A549 (cell line): ENCODE data around the gene WDR70. TPM values are rescaled to one million over a fixed set of nuclear protein-coding genes. Genes with fewer than 3 reads are reported as not detected.
A peak's percentile ranks its signal among the peaks of the same experiment; 100 is the strongest.
"Not testable (repeated sequence)": the region's sequence is repeated elsewhere in the genome, so short reads cannot be mapped to it uniquely, and the experiment has no call there.

Experiments used
- ATAC-seq, 2 experiments: fragments of 200-7000 bp in 1 of 2; fragments of >200 bp in 1 of 2; cut with Nextera tagmentation in 1 of 2; cut with Tn5 transposase in 1 of 2; 3 replicates each; pipeline versions ENCODE4 v1.8.0 to v1.9.1; 2018 to 2020; ENCODE audit warnings: mild to moderate bottlenecking in 1 of 2, moderate library complexity in 1 of 2
- CTCF ChIA-PET: fragments of 300-600 bp; sonication (Branson Sonifier 250); formaldehyde crosslinking; extraction: SDS; loops from one replicate; lab custom pipeline; 2021; ENCODE audit warnings: antibody characterized with exemption, inconsistent platforms; lab: Yijun Ruan, JAX
- POLR2A ChIA-PET: fragments of 350-600 bp; formaldehyde crosslinking; extraction: SDS; loops from one replicate; lab custom pipeline; 2021; ENCODE audit warnings: antibody characterized with exemption, inconsistent platforms; lab: Yijun Ruan, JAX
- DNase-seq, 2 experiments: peaks; one replicate each; pipeline versions ENCODE4 v3.0.0 to v3.0.0-alpha.2; 2011 to 2016; ENCODE audit warnings: low read depth in 1 of 2, low spot score in 1 of 2
- FAIRE-seq: peaks from 2 replicates; lab custom pipeline; 2011; peaks lifted over from hg19 to GRCh38; lab: Jason Lieb, UNC
- H3K27ac ChIP-seq, 2 experiments: fragments of >200 bp; sonication (Bioruptor Twin); formaldehyde crosslinking; 3 replicates each; pipeline ENCODE4 v1.5.1; 2016 to 2017
- H3K4me1 ChIP-seq: fragments of >200 bp; sonication (Bioruptor Twin); formaldehyde crosslinking; 3 replicates; pipeline ENCODE4 v1.6.1; 2016
- H3K4me2 ChIP-seq: fragments of >200 bp; sonication (Bioruptor Twin); formaldehyde crosslinking; 3 replicates; pipeline ENCODE4 v1.6.1; 2016
- H3K4me3 ChIP-seq: fragments of >200 bp; sonication (Bioruptor Twin); formaldehyde crosslinking; 3 replicates; pipeline ENCODE4 v1.5.1; 2016
- H3K9me3 ChIP-seq: fragments of >200 bp; sonication (Bioruptor Twin); formaldehyde crosslinking; 3 replicates; pipeline ENCODE4 v1.6.1; 2016
- BHLHE40 ChIP-seq: IDR thresholded peaks from 2 replicates; pipeline ENCODE4 v1.6.1; 2012; ENCODE audit warnings: low read depth, low read length, inconsistent platforms
- CBX2 ChIP-seq: fragments of 200-600 bp; sonication (generic); IDR thresholded peaks from 2 replicates; pipeline ENCODE4 v1.6.1; 2016; ENCODE audit warnings: low read depth, mild to moderate bottlenecking, borderline replicate concordance
- CHD2 ChIP-seq: fragments of 150-350 bp; IDR thresholded peaks from 2 replicates; pipeline ENCODE4 v1.6.1; 2014; ENCODE audit warnings: low read length; ENCODE audit not compliant: partially characterized antibody
- EHMT2 ChIP-seq: fragments of 200-600 bp; sonication (generic); IDR thresholded peaks from 2 replicates; pipeline ENCODE4 v1.6.1; 2016; ENCODE audit warnings: antibody characterized with exemption, low read depth, mild to moderate bottlenecking, moderate library complexity
- ELK1 ChIP-seq: fragments of 150-350 bp; IDR thresholded peaks from 2 replicates; pipeline ENCODE4 v1.6.1; 2014; ENCODE audit warnings: low read depth, mild to moderate bottlenecking, low read length
- FOSB ChIP-seq: fragments of 250-450 bp; sonication (Bioruptor Pico); IDR thresholded peaks from 2 replicates; pipeline ENCODE4 v1.5.0; 2020; ENCODE audit warnings: mild to moderate bottlenecking, moderate library complexity
- FOSL2 ChIP-seq, 2 experiments: fragments of 450-650 bp in 1 of 2; fragments of >200 bp in 1 of 2; sonication (Bioruptor Twin) in 1 of 2; formaldehyde crosslinking; IDR thresholded peaks; 2 replicates each; pipeline versions ENCODE4 v1.5.0 to v1.6.1; 2016 to 2020; ENCODE audit warnings: mild to moderate bottlenecking in 1 of 2, moderate library complexity in 1 of 2
- FOXS1 ChIP-seq: fragments of 250-450 bp; sonication (Bioruptor Pico); IDR thresholded peaks from 2 replicates; pipeline ENCODE4 v1.5.0; 2020; ENCODE audit warnings: mild to moderate bottlenecking, moderate library complexity
- GATA3 ChIP-seq: IDR thresholded peaks from 2 replicates; pipeline ENCODE4 v1.6.1; 2012; ENCODE audit warnings: borderline replicate concordance
- HEYL ChIP-seq: fragments of 250-450 bp; sonication (Bioruptor Pico); IDR thresholded peaks from 2 replicates; pipeline ENCODE4 v1.8.0; 2021; ENCODE audit warnings: mild to moderate bottlenecking, moderate library complexity
- HOXB13 ChIP-seq: fragments of 250-450 bp; sonication (Bioruptor Pico); IDR thresholded peaks from 2 replicates; pipeline ENCODE4 v1.5.0; 2020; ENCODE audit warnings: low read depth, mild to moderate bottlenecking, moderate library complexity
- HOXB5 ChIP-seq: fragments of 250-450 bp; sonication (Bioruptor Pico); IDR thresholded peaks from 2 replicates; pipeline ENCODE4 v1.5.0; 2020; ENCODE audit warnings: mild to moderate bottlenecking, moderate library complexity
- JUNB ChIP-seq: fragments of >200 bp; sonication (Bioruptor Twin); formaldehyde crosslinking; IDR thresholded peaks from 2 replicates; pipeline ENCODE4 v1.6.1; 2016
- KDM1A ChIP-seq: fragments of 200-600 bp; sonication (generic); IDR thresholded peaks from 2 replicates; pipeline ENCODE4 v1.6.1; 2016; ENCODE audit warnings: low read depth, mild to moderate bottlenecking
- MYC ChIP-seq: IDR thresholded peaks from 2 replicates; pipeline ENCODE4 v1.6.1; 2012; ENCODE audit warnings: mild to moderate bottlenecking, inconsistent platforms, low read length, improper control_type of control experiment, borderline replicate concordance
- NR3C1 ChIP-seq: fragments of >200 bp; sonication (Bioruptor Twin); formaldehyde crosslinking; IDR thresholded peaks from 3 replicates; pipeline ENCODE4 v1.6.1; 2017
- PHF8 ChIP-seq: fragments of 200-600 bp; sonication (generic); IDR thresholded peaks from 2 replicates; pipeline ENCODE4 v1.6.1; 2016; ENCODE audit warnings: low read depth, mild to moderate bottlenecking, antibody characterized with exemption, moderate library complexity, borderline replicate concordance
- POLR2A ChIP-seq: IDR thresholded peaks from 2 replicates; pipeline ENCODE4 v1.6.1; 2012; ENCODE audit warnings: mild to moderate bottlenecking, low read length
- POLR2AphosphoS2 ChIP-seq: conservative IDR thresholded peaks from 2 replicates; pipeline ENCODE4 v1.6.1; 2012; ENCODE audit warnings: low read length, improper control_type of control experiment, inconsistent platforms
- RCOR1 ChIP-seq: fragments of 150-350 bp; IDR thresholded peaks from 2 replicates; pipeline ENCODE4 v1.6.1; 2014; ENCODE audit warnings: antibody characterized with exemption, low read length, low read depth
- RFX5 ChIP-seq: fragments of 450-650 bp; IDR thresholded peaks from 2 replicates; pipeline ENCODE4 v1.7.1; 2014; ENCODE audit warnings: antibody characterized with exemption, mild to moderate bottlenecking, moderate library complexity
- TFCP2L1 ChIP-seq: fragments of 250-450 bp; sonication (Bioruptor Pico); IDR thresholded peaks from 2 replicates; pipeline ENCODE4 v1.5.0; 2021; ENCODE audit warnings: mild to moderate bottlenecking
- USF2 ChIP-seq: fragments of 450-650 bp; IDR thresholded peaks from 2 replicates; pipeline ENCODE4 v1.6.1; 2014; ENCODE audit warnings: antibody characterized with exemption
- WGBS: methylation state at CpG from one replicate; pipeline ENCODE4 v1.1.6; 2017; ENCODE audit errors: missing lambda C conversion rate; 5-methylcytosine and 5-hydroxymethylcytosine counted together
- polyA plus RNA-seq, 4 experiments: library from polyadenylated mRNA; depleted of rRNA in 3 of 4; stranded (reverse); fragments of >200 nt; fragmentation: RNase III in 1 of 4; extraction: RNeasy Plus Mini Kit Qiagen cat#74134 plus additional on column Dnase treatment in 1 of 4; gene quantifications; 2 replicates in 3 of 4; 3 replicates in 1 of 4; pipeline ENCODE4 v1.2.3, GENCODE V29; 2011 to 2017
- TF ChIP-seq, protein P1 (sequence below): IDR thresholded peaks from 2 replicates; pipeline ENCODE4 v1.6.1; 2012; ENCODE audit warnings: low read depth, borderline replicate concordance
- TF ChIP-seq, protein P2 (sequence below): fragments of >200 bp; sonication (Bioruptor Twin); formaldehyde crosslinking; IDR thresholded peaks from 3 replicates; pipeline ENCODE4 v1.6.1; 2016
- TF ChIP-seq, protein P3 (sequence below): fragments of >200 bp; sonication (Bioruptor Twin); formaldehyde crosslinking; IDR thresholded peaks from 2 replicates; pipeline ENCODE4 v1.6.1; 2016

The WDR70 gene
- polyA plus RNA-seq, 2 of the 4 experiments (the other 2 are of a cell fraction), result 13.8 to 28.8 TPM

GRCh38 chr5:37514946-37515345, 135.8 kb downstream of the WDR70 start:
- H3K4me3 ChIP-seq, result no peak overlapping the region
- H3K4me1 ChIP-seq, result peaks cover under 1% of the 10 kb centered on the region; the same call in 1 of the 3 replicates
- no peak overlapping the region for H3K4me2 ChIP-seq
- no peak for FAIRE-seq
- peaks cover 3% of the 10 kb centered on the region; the same call in 1 of the 3 replicates for H3K9me3 ChIP-seq
- whole genome bisulfite sequencing, result 44% methylated on average over 1 of the region's 1 CpG
- POLR2A ChIA-PET, result no interaction called here
- CTCF ChIA-PET, result interaction anchor here (1.2 kb wide), 1 partner anchor 22 kb away, joined by 3 read pairs; no protein-coding TSS in a partner anchor
- no peak for DNase-seq
- TF ChIP-seq PHF8, result no peak
- no peak for TF ChIP-seq FOXS1
- no peak for TF ChIP-seq HOXB13 (CRISPR knock-in tag)
- no peak for TF ChIP-seq NR3C1
- TF ChIP-seq, all 56 proteins: peak for 0
- no peak overlapping the region for H3K27ac ChIP-seq
- no peak for ATAC-seq

DNA sequence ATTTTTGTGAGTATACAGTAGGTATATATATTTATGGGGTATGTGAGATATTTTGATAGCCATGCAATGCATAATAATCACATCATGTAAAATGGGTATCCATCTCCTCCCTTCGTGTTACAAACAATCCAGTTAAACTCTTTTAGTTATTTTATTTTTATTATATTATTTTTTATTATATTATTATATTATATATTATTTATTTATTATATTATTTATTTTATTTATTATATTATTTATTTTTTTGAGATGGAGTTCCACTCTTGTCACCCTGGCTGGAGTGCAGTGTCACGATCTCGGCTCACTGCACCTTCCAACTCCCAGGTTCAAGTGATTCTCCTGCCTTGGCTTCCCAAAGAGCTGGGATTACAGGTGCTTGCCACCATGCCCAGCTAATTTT, 138.6 kb downstream of the WDR70 start:
- no peak for FAIRE-seq
- WGBS, result 87% methylated on average over 3 of the region's 3 CpGs
- TF ChIP-seq MYC (no peak), HOXB5 (CRISPR knock-in tag) (no peak), FOSL2 (IDR thresholded peaks at IDR 0.05) (no peak), FOSL2 (CRISPR knock-in tag; IDR thresholded peaks at IDR 0.05) (no peak), CBX2 (no peak), POLR2AphosphoS2 (no peak)
- TF ChIP-seq, protein P1, sequence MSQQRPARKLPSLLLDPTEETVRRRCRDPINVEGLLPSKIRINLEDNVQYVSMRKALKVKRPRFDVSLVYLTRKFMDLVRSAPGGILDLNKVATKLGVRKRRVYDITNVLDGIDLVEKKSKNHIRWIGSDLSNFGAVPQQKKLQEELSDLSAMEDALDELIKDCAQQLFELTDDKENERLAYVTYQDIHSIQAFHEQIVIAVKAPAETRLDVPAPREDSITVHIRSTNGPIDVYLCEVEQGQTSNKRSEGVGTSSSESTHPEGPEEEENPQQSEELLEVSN, result no peak

DNA sequence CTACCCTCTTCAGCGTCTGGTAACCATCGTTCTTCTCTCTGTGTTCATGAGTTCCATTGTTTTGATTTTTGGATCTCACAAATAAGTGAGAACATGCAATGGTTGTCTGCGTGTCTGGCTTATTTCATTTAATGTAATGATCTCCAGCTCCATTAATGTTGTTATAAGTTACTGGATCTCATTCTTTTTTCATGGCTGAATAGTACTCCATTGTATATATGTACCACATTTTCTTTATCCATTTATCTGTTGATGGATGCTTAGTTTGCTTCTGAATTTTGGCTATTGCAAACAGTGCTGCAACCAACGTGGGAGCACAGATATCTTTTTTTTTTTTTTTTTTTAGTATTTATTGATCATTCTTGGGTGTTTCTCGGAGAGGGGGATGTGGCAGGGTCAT, 139.2 kb downstream of the WDR70 start:
- H3K27ac ChIP-seq, H3K4me3 ChIP-seq, POLR2A ChIA-PET, DNase-seq, ATAC-seq, H3K4me2 ChIP-seq, CTCF ChIA-PET, H3K9me3 ChIP-seq, FAIRE-seq: not testable (repeated sequence)
- peaks cover 13% of the 10 kb centered on the region; the same call in 2 of the 3 replicates for H3K4me1 ChIP-seq
- 89% methylated on average over 5 of the region's 5 CpGs for WGBS
- peak; percentile 43; the same call in 1 of the 2 replicates for TF ChIP-seq KDM1A

More for the DNA sequence above, 138.6 kb downstream of the WDR70 start:
- Histone ChIP-seq H3K4me2 (no peak overlapping the region), H3K9me3 (peaks cover 3% of the 10 kb centered on the region; the same call in 1 of the 3 replicates), H3K4me3 (no peak overlapping the region), H3K27ac (no peak overlapping the region), H3K4me1 (peaks cover 13% of the 10 kb centered on the region; the same call in 2 of the 3 replicates)
- ATAC-seq, result no peak
- ChIA-PET CTCF (no interaction called here), POLR2A (no interaction called here)
- no peak for DNase-seq

DNA sequence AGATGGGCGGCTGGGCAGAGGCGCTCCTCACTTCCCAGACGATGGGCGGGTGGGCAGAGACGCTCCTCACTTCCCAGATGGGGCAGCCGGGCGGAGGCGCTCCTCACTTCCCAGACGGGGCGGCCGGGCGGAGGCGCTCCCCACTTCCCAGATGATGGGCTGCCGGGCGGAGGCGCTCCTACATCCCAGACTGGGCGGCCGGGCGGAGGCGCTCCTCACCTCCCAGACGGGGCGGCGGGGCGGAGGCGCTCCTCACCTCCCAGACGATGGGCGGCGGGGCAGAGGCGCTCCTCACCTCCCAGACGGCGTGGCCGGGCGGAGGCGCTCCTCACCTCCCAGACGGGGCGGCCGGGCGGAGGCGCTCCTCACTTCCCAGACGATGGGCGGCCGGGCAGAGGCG, 140.2 kb downstream of the WDR70 start:
- peaks cover 3% of the 10 kb centered on the region; the same call in 1 of the 3 replicates for H3K9me3 ChIP-seq
- DNase-seq, result no peak
- TF ChIP-seq GATA3 (no peak), JUNB (no peak), TFCP2L1 (no peak), BHLHE40 (no peak), ELK1 (no peak), MYC (no peak), RFX5 (no peak), USF2 (no peak), EHMT2 (no peak), POLR2A (no peak), HEYL (CRISPR knock-in tag) (no peak), RCOR1 (no peak), CHD2 (no peak), FOSB (CRISPR knock-in tag) (no peak), KDM1A (no peak)
- TF ChIP-seq, protein P2, sequence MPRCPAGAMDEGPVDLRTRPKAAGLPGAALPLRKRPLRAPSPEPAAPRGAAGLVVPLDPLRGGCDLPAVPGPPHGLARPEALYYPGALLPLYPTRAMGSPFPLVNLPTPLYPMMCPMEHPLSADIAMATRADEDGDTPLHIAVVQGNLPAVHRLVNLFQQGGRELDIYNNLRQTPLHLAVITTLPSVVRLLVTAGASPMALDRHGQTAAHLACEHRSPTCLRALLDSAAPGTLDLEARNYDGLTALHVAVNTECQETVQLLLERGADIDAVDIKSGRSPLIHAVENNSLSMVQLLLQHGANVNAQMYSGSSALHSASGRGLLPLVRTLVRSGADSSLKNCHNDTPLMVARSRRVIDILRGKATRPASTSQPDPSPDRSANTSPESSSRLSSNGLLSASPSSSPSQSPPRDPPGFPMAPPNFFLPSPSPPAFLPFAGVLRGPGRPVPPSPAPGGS, result no peak
- TF ChIP-seq, protein P3, sequence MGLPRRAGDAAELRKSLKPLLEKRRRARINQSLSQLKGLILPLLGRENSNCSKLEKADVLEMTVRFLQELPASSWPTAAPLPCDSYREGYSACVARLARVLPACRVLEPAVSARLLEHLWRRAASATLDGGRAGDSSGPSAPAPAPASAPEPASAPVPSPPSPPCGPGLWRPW, result no peak
- TF ChIP-seq, all 56 proteins: peak for 0
- Histone ChIP-seq H3K4me3 (no peak overlapping the region), H3K27ac (no peak overlapping the region), H3K4me1 (peaks cover 13% of the 10 kb centered on the region; the same call in 2 of the 3 replicates), H3K4me2 (no peak overlapping the region)
- FAIRE-seq (no peak), ATAC-seq (no peak)
- WGBS, result 96% methylated on average over 14 of the region's 43 CpGs
- POLR2A ChIA-PET, result no interaction called here
- CTCF ChIA-PET, result no interaction called here
